ENCODE results near the gene WWOX.

Gene WWOX

GRCh38 chr16:78750611-78751010, 651.2 kb downstream of the WWOX start:
- peaks cover 16% of the 10 kb centered on the region for H3K4me1 ChIP-seq (ENCODE audit: insufficient read depth, low read length)
- no peak overlapping the region for H3K4me3 ChIP-seq (ENCODE audit: low read depth in 1 of 2, low read length in 2 of 2)
- H3K9ac ChIP-seq (ENCODE audit: low read depth, low read length), result no peak overlapping the region
- no peaks in the 10 kb centered on the region for H3K79me2 ChIP-seq (ENCODE audit: insufficient read depth, low read length)
- H3K4me2 ChIP-seq (ENCODE audit: insufficient read depth, low read length), result no peak overlapping the region
- no peak overlapping the region for H3K27ac ChIP-seq (ENCODE audit: low read length)
- no peak for ATAC-seq (ENCODE audit: insufficient read depth, low read depth)
- H3K27me3 ChIP-seq (ENCODE audit: insufficient read depth, low read length, poor library complexity), result no peaks in the 10 kb centered on the region
- no peak overlapping the region for H2AFZ ChIP-seq (ENCODE audit: low read depth, low read length)
- TF ChIP-seq EZH2 (IDR thresholded peaks at IDR 0.05; ENCODE audit: borderline replicate concordance, low read depth, low read length, severe bottlenecking) (no peak), CTCF (IDR thresholded peaks at IDR 0.05; ENCODE audit: borderline replicate concordance, extremely low read depth, low read length, poor library complexity, severe bottlenecking) (no peak)
- no peaks in the 10 kb centered on the region for H4K20me1 ChIP-seq (ENCODE audit: insufficient read depth, low read length)
- H3K36me3 ChIP-seq (ENCODE audit: insufficient read depth, low read length), result no peaks in the 10 kb centered on the region
- no peaks in the 10 kb centered on the region for H3K9me3 ChIP-seq (ENCODE audit: insufficient read depth, low read length, severe bottlenecking)
- no peak for DNase-seq

GRCh38 chr16:78751601-78752000, 652.1 kb downstream of the WWOX start:
- Histone ChIP-seq H3K27me3 (ENCODE audit: insufficient read depth, low read length, poor library complexity) (no peaks in the 10 kb centered on the region), H3K36me3 (ENCODE audit: insufficient read depth, low read length) (no peaks in the 10 kb centered on the region), H4K20me1 (ENCODE audit: insufficient read depth, low read length) (no peaks in the 10 kb centered on the region), H2AFZ (ENCODE audit: low read depth, low read length) (no peak overlapping the region), H3K27ac (ENCODE audit: low read length) (no peak overlapping the region), H3K9ac (ENCODE audit: low read depth, low read length) (no peak overlapping the region), H3K79me2 (ENCODE audit: insufficient read depth, low read length) (no peaks in the 10 kb centered on the region), H3K4me1 (ENCODE audit: insufficient read depth, low read length) (peaks cover 16% of the 10 kb centered on the region), H3K4me3 (ENCODE audit: low read depth in 1 of 2, low read length in 2 of 2) (no peak overlapping the region), H3K4me2 (ENCODE audit: insufficient read depth, low read length) (no peak overlapping the region), H3K9me3 (ENCODE audit: insufficient read depth, low read length, severe bottlenecking) (no peaks in the 10 kb centered on the region)
- TF ChIP-seq EZH2 (IDR thresholded peaks at IDR 0.05; ENCODE audit: borderline replicate concordance, low read depth, low read length, severe bottlenecking) (no peak), CTCF (IDR thresholded peaks at IDR 0.05; ENCODE audit: borderline replicate concordance, extremely low read depth, low read length, poor library complexity, severe bottlenecking) (no peak)
- ATAC-seq (ENCODE audit: insufficient read depth, low read depth), result no peak
- DNase-seq, result no peak

- no peaks in the 10 kb centered on the region for H3K9me3 ChIP-seq (ENCODE audit: insufficient read depth, low read length, severe bottlenecking)
- DNase-seq (no peak), ATAC-seq (ENCODE audit: insufficient read depth, low read depth) (no peak)
- TF ChIP-seq CTCF (IDR thresholded peaks at IDR 0.05; ENCODE audit: borderline replicate concordance, extremely low read depth, low read length, poor library complexity, severe bottlenecking) (no peak), EZH2 (IDR thresholded peaks at IDR 0.05; ENCODE audit: borderline replicate concordance, low read depth, low read length, severe bottlenecking) (no peak)
- no peaks in the 10 kb centered on the region for H3K36me3 ChIP-seq (ENCODE audit: insufficient read depth, low read length)
- no peaks in the 10 kb centered on the region for H3K27me3 ChIP-seq (ENCODE audit: insufficient read depth, low read length, poor library complexity)
- H2AFZ ChIP-seq (ENCODE audit: low read depth, low read length), result no peak overlapping the region
- no peak overlapping the region for H3K9ac ChIP-seq (ENCODE audit: low read depth, low read length)
- H3K4me1 ChIP-seq (ENCODE audit: insufficient read depth, low read length), result peaks cover 10% of the 10 kb centered on the region
- no peaks in the 10 kb centered on the region for H3K79me2 ChIP-seq (ENCODE audit: insufficient read depth, low read length)
- H4K20me1 ChIP-seq (ENCODE audit: insufficient read depth, low read length), result no peaks in the 10 kb centered on the region
- H3K4me3 ChIP-seq (ENCODE audit: low read depth in 1 of 2, low read length in 2 of 2), result no peak overlapping the region
- H3K4me2 ChIP-seq (ENCODE audit: insufficient read depth, low read length), result no peak overlapping the region
- H3K27ac ChIP-seq (ENCODE audit: low read length), result no peak overlapping the region
These were observed 655.3 kb downstream of the WWOX start for GRCh38 chr16:78754713-78755112.
